ENCODE measurements around the gene TAT. TPM values are rescaled to one million over a fixed set of nuclear protein-coding genes. Genes with fewer than 3 reads are reported as not detected.

Gene TAT
- total and polyA plus RNA-seq, 2 experiments from 2014 or later = not detected

DNA sequence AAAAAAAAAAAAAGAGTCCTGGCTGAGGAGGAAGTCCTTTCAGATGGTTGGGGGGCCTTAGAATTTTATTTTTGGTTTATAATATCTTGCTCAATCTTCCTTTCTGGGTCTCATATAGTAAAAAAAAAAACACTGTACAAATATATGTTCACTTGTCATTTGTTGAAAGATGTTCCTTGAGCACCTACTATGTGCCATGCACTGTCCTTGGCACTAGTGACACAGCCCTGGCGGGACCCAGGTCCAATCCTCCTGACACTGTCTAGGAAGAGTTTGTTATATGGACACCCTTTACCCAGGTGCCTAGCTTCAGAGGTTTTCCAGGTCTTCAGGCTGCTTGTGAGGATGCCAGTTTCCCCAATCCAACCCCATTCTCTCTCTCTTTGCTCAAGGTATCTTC, 48.6 kb downstream of the TAT start:
- no peak overlapping the region for H3K4me2 ChIP-seq (ENCODE audit: unreplicated experiment)
- no peak overlapping the region for H3K4me3 ChIP-seq
- H3K27ac ChIP-seq = no peak overlapping the region
- DNase-seq = no peak
- no peaks in the 10 kb centered on the region for H3K9me3 ChIP-seq (ENCODE audit: low read depth)
- H3K79me2 ChIP-seq (ENCODE audit: insufficient read depth) = no peaks in the 10 kb centered on the region
- TF ChIP-seq EZH2 (IDR thresholded peaks at IDR 0.05; ENCODE audit: insufficient read depth, poor library complexity, severe bottlenecking) = no peak
- TF ChIP-seq EZH2phosphoT487 (IDR thresholded peaks at IDR 0.05; ENCODE audit: insufficient read depth, low read depth) = no peak
- peaks cover 11% of the 10 kb centered on the region for H3K4me1 ChIP-seq (ENCODE audit: insufficient read depth)
- no peaks in the 10 kb centered on the region for H3K9me2 ChIP-seq (ENCODE audit: insufficient read depth)
- H3K9ac ChIP-seq = no peak overlapping the region
- 53 to 56% methylated on average over 1 of the region's 1 CpG for WGBS, 2 experiments (ENCODE audit: low coverage in 1 of 2, low lambda C conversion rate in 2 of 2, missing lambda C conversion rate in 2 of 2)
- H3K36me3 ChIP-seq (ENCODE audit: low read depth) = no peaks in the 10 kb centered on the region
- no peaks in the 10 kb centered on the region for H4K20me1 ChIP-seq (ENCODE audit: insufficient read depth)
- in situ Hi-C loops (cut with MboI) = no loop called here
- H2AFZ ChIP-seq = no peak overlapping the region
- H3F3A ChIP-seq (ENCODE audit: insufficient read depth) = no peaks in the 10 kb centered on the region
- no peaks in the 10 kb centered on the region for H3K27me3 ChIP-seq (replicated peaks; ENCODE audit: insufficient read depth)

DNA sequence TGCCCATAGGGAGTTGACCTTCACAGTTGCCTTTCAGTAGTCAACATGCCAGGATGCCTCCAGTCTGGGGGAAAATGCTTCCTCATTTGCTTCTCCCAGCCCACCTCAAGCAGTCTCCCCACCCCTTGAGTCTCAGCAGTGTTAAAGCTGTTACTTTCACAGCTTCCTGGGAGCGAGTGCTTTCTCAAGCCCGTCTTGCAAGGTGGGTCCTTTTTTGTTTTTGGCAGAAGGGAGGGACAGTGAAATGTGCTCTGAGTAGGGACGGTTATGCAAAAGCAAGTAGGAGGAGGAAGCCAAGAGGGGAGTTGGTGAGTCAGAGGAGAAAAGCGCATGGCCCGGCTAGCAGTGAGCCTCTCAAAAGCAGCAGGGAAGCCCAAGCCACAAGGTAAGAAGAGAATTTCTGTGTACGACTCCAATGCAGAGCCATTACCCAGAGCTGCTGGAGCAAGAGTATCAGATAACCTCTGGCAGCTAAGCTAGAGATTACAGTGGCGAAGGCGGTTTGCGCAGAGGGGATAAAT, 50.7 kb downstream of the TAT start, which contains the start of gene CHST4:
TSS of gene CHST4 (plus strand) at position 316 of the 521 bp plus-strand sequence. CDS start 10,252 bp downstream, outside the sequence.
- H3K4me1 ChIP-seq (ENCODE audit: insufficient read depth) = peaks cover 11% of the 10 kb centered on the region
- H3K27me3 ChIP-seq (replicated peaks; ENCODE audit: insufficient read depth) = no peaks in the 10 kb centered on the region
- H3K79me2 ChIP-seq (ENCODE audit: insufficient read depth) = no peaks in the 10 kb centered on the region
- H3K27ac ChIP-seq = no peak within 1 kb of the TSS
- in situ Hi-C loops (cut with MboI) = no loop called here
- H3K9me3 ChIP-seq (ENCODE audit: low read depth) = no peaks in the 10 kb centered on the region
- peak within 1 kb of the TSS; percentile 60 for H2AFZ ChIP-seq
- no peaks in the 10 kb centered on the region for H3K9me2 ChIP-seq (ENCODE audit: insufficient read depth)
- no peak within 1 kb of the TSS for H3K9ac ChIP-seq
- no peaks in the 10 kb centered on the region for H3F3A ChIP-seq (ENCODE audit: insufficient read depth)
- DNase-seq = peak; percentile 77
- H4K20me1 ChIP-seq (ENCODE audit: insufficient read depth) = no peaks in the 10 kb centered on the region
- peak within 1 kb of the TSS; percentile 4; the same call in 1 of the 2 replicates for H3K4me3 ChIP-seq
- H3K4me2 ChIP-seq (ENCODE audit: unreplicated experiment) = peak within 1 kb of the TSS; percentile 64
- WGBS, 2 experiments (ENCODE audit: low coverage in 1 of 2, low lambda C conversion rate in 2 of 2, missing lambda C conversion rate in 2 of 2) = 5 to 7% methylated on average over 9 of the region's 9 CpGs
- no peak for TF ChIP-seq EZH2 (IDR thresholded peaks at IDR 0.05; ENCODE audit: insufficient read depth, poor library complexity, severe bottlenecking)
- TF ChIP-seq EZH2phosphoT487 (IDR thresholded peaks at IDR 0.05; ENCODE audit: insufficient read depth, low read depth) = no peak
- H3K36me3 ChIP-seq (ENCODE audit: low read depth) = no peaks in the 10 kb centered on the region

DNA sequence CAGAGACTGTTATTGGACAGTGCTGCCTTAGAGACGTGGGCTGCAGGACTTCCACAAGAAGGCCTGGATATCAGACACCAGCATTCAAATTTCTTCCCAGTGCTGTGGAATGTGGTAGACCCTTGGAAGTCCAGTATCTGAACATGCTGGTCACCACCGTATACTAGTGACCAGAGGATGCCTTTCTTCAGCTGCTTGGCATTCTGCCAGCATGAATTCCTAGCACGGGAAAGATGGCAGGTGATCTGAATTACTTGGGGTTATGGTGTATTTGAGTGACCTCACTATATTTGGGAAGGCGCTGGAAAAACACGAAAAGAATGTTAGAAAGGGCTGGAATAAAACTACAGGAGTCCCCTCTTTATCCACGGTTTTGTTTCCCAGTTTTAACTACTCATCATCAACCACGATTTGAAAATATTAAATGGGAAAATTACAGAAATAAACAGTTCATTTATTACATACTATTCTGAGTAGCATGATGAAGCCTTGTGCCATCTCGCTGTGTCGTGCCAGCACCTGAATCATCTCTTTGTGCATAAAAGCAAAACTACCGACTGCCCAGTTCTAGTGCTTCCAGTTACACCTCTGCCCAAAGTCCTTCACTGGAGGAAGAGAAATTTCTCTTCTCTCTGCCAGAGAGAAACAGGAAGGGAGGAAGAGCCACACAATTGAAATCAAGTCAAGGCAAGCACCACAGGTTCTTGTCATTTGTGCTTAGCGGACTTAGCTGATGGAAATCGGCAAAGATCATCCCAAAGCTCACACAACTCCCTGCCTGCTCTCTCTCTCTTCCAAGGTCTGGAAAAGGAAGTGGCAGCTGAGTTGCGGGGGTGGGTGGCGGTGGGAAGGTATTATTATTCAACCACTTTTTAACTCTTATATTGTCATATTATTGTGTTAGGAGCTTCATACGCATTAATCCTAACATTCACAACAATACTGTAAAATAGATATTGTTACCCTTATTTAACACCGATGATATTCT, 52.0 kb downstream of the TAT start:
- Histone ChIP-seq H3K27ac (no peak overlapping the region), H3K9me3 (ENCODE audit: low read depth) (no peaks in the 10 kb centered on the region), H3K4me1 (ENCODE audit: insufficient read depth) (peaks cover 11% of the 10 kb centered on the region), H2AFZ (no peak overlapping the region), H3K27me3 (replicated peaks; ENCODE audit: insufficient read depth) (no peaks in the 10 kb centered on the region), H3K79me2 (ENCODE audit: insufficient read depth) (no peaks in the 10 kb centered on the region), H3K4me3 (no peak overlapping the region), H3K9ac (no peak overlapping the region), H3K4me2 (ENCODE audit: unreplicated experiment) (no peak overlapping the region), H3K36me3 (ENCODE audit: low read depth) (no peaks in the 10 kb centered on the region), H3F3A (ENCODE audit: insufficient read depth) (no peaks in the 10 kb centered on the region), H4K20me1 (ENCODE audit: insufficient read depth) (no peaks in the 10 kb centered on the region), H3K9me2 (ENCODE audit: insufficient read depth) (no peaks in the 10 kb centered on the region)
- in situ Hi-C loops (cut with MboI) = no loop called here
- peak; percentile 6 for DNase-seq
- TF ChIP-seq EZH2 (IDR thresholded peaks at IDR 0.05; ENCODE audit: insufficient read depth, poor library complexity, severe bottlenecking) (no peak), EZH2phosphoT487 (IDR thresholded peaks at IDR 0.05; ENCODE audit: insufficient read depth, low read depth) (no peak)
- 54 to 55% methylated on average over 16 of the region's 16 CpGs for WGBS, 2 experiments (ENCODE audit: low coverage in 1 of 2, low lambda C conversion rate in 2 of 2, missing lambda C conversion rate in 2 of 2)

DNA sequence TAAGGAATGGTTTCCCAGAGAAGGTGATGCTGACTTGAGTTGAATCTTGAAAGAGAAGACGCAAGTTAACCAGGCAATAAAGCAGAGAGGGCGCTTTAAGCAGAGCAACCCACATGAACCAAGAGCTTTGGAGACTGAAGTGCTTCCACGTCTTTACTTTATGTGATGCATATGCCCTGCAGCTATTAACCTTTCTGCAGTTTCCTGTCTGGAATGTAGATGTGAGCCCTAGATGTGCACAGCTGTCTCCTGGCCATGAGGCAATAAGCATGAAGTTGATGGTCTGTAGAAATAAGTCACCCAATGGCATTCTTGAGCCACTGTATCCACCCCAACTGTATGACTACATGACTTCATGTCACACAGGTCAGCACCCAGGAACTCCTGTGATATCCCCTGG, 56.3 kb downstream of the TAT start:
- H3K27ac ChIP-seq = no peak overlapping the region
- no peak overlapping the region for H3K4me2 ChIP-seq (ENCODE audit: unreplicated experiment)
- H2AFZ ChIP-seq = no peak overlapping the region
- H3K9me2 ChIP-seq (ENCODE audit: insufficient read depth) = no peaks in the 10 kb centered on the region
- H3K9me3 ChIP-seq (ENCODE audit: low read depth) = no peaks in the 10 kb centered on the region
- TF ChIP-seq EZH2phosphoT487 (IDR thresholded peaks at IDR 0.05; ENCODE audit: insufficient read depth, low read depth) (no peak), EZH2 (IDR thresholded peaks at IDR 0.05; ENCODE audit: insufficient read depth, poor library complexity, severe bottlenecking) (no peak)
- 57 to 58% methylated on average over 3 of the region's 3 CpGs for WGBS, 2 experiments (ENCODE audit: low coverage in 1 of 2, low lambda C conversion rate in 2 of 2, missing lambda C conversion rate in 2 of 2)
- no peaks in the 10 kb centered on the region for H4K20me1 ChIP-seq (ENCODE audit: insufficient read depth)
- H3K27me3 ChIP-seq (replicated peaks; ENCODE audit: insufficient read depth) = no peaks in the 10 kb centered on the region
- H3K36me3 ChIP-seq (ENCODE audit: low read depth) = no peaks in the 10 kb centered on the region
- in situ Hi-C loops (cut with MboI) = no loop called here
- no peaks in the 10 kb centered on the region for H3F3A ChIP-seq (ENCODE audit: insufficient read depth)
- H3K79me2 ChIP-seq (ENCODE audit: insufficient read depth) = no peaks in the 10 kb centered on the region
- H3K9ac ChIP-seq = no peak overlapping the region
- H3K4me1 ChIP-seq (ENCODE audit: insufficient read depth) = no peaks in the 10 kb centered on the region
- no peak for DNase-seq
- H3K4me3 ChIP-seq = no peak overlapping the region

Small RNA genes lying within 50 kb of the gene (small RNA-seq; reads per million reads assigned to genes)
- not detected for gene RNU6-1061P (ENCODE audit: low read depth, low replicate concordance)

Other genes starting within 250 kb of the TAT start
- 1.8 TPM in 1 of 2 replicates, not detected in the other for gene CALB2, start 218.4 kb downstream of the TAT start, total RNA-seq (2014; rRNA removed; shearing (Covaris generic))
- 0.99 and 1.2 TPM in 2 replicates for gene CALB2, start 218.4 kb downstream of the TAT start, polyA plus RNA-seq (2016; fragmentation: Nextera tagmentation; extraction: Ambion mirVana)
- not detected in 2 replicates for gene TLE7, start 135.0 kb downstream of the TAT start, total RNA-seq (2014; rRNA removed; shearing (Covaris generic))
- gene TLE7, start 135.0 kb downstream of the TAT start, polyA plus RNA-seq (2016; fragmentation: Nextera tagmentation; extraction: Ambion mirVana) = not detected in 2 replicates
- 10.9 and 12.1 TPM in 2 replicates for gene ZNF23, start 114.8 kb downstream of the TAT start, total RNA-seq (2014; rRNA removed; shearing (Covaris generic))
- gene ZNF23, start 114.8 kb downstream of the TAT start, polyA plus RNA-seq (2016; fragmentation: Nextera tagmentation; extraction: Ambion mirVana) = 14.2 and 15.3 TPM in 2 replicates
- gene ZNF19, start 87.8 kb downstream of the TAT start, total RNA-seq (2014; rRNA removed; shearing (Covaris generic)) = 1.3 and 1.4 TPM in 2 replicates
- gene ZNF19, start 87.8 kb downstream of the TAT start, polyA plus RNA-seq (2016; fragmentation: Nextera tagmentation; extraction: Ambion mirVana) = 0.85 and 1.7 TPM in 2 replicates
- not detected in 2 replicates for gene CHST4, start 50.7 kb downstream of the TAT start, total RNA-seq (2014; rRNA removed; shearing (Covaris generic))
- gene CHST4, start 50.7 kb downstream of the TAT start, polyA plus RNA-seq (2016; fragmentation: Nextera tagmentation; extraction: Ambion mirVana) = not detected in 2 replicates
- gene MARVELD3, start 49.1 kb upstream of the TAT start, total RNA-seq (2014; rRNA removed; shearing (Covaris generic)) = not detected in 2 replicates
- gene MARVELD3, start 49.1 kb upstream of the TAT start, polyA plus RNA-seq (2016; fragmentation: Nextera tagmentation; extraction: Ambion mirVana) = 0.20 TPM in 1 of 2 replicates, not detected in the other
- gene PHLPP2, start 147.6 kb upstream of the TAT start, total RNA-seq (2014; rRNA removed; shearing (Covaris generic)) = 6.3 and 7.1 TPM in 2 replicates
- gene PHLPP2, start 147.6 kb upstream of the TAT start, polyA plus RNA-seq (2016; fragmentation: Nextera tagmentation; extraction: Ambion mirVana) = 2.6 and 2.7 TPM in 2 replicates
- gene AP1G1, start 231.7 kb upstream of the TAT start, total RNA-seq (2014; rRNA removed; shearing (Covaris generic)) = 51.8 and 80.6 TPM in 2 replicates
- gene AP1G1, start 231.7 kb upstream of the TAT start, polyA plus RNA-seq (2016; fragmentation: Nextera tagmentation; extraction: Ambion mirVana) = 25.8 and 26.2 TPM in 2 replicates

All from GM23248 (cell line).